Right cardiac atrium (tissue), 5 donors: ENCODE measurements around the gene PPM1L. TPM values are rescaled to one million over a fixed set of nuclear protein-coding genes. Genes with fewer than 3 reads are reported as not detected.

ENCODE experiments used
- ATAC-seq, 2 donors: fragments of 200-7000 bp; cut with Tn5 transposase; one replicate each; pipeline versions ENCODE4 v1.8.0 to v1.9.1; 2020; ENCODE audit warnings: moderate library complexity in 2 of 2, mild to moderate bottlenecking in 1 of 2
- DNase-seq, 3 donors: peaks; one replicate each; pipeline ENCODE4 v3.0.0-alpha.2; 2020
- H3K27ac ChIP-seq: one replicate; pipeline ENCODE4 v1.5.1; 2013; ENCODE audit warnings: mild to moderate bottlenecking, low read length, control low read depth, moderate library complexity
- H3K27me3 ChIP-seq: one replicate; pipeline ENCODE4 v1.6.1; 2013; ENCODE audit not compliant: control insufficient read depth, insufficient read depth
- H3K4me1 ChIP-seq: one replicate; pipeline ENCODE4 v1.6.1; 2013; ENCODE audit warnings: low read length; ENCODE audit not compliant: control insufficient read depth, insufficient read depth
- H3K4me3 ChIP-seq: one replicate; pipeline ENCODE4 v1.5.1; 2013; ENCODE audit warnings: low read length, control low read depth
- H3K9me3 ChIP-seq: one replicate; pipeline ENCODE4 v1.6.1; 2013; ENCODE audit warnings: low read length; ENCODE audit not compliant: control insufficient read depth
- WGBS: extraction: QIAGEN DNeasy Blood & Tissue Kit; methylation state at CpG from one replicate; pipeline ENCODE4 v1.1.7; 2013; 5-methylcytosine and 5-hydroxymethylcytosine counted together
- intact Hi-C, 4 donors: fragments of 100-400 bp; cut with DNase I; formaldehyde crosslinking; loops; one replicate each; pipeline versions ENCODE4 v1.11.0 to v1.14.0; 2022 to 2023
- polyA plus RNA-seq: library from polyadenylated mRNA; stranded (reverse); fragments of 200-250 nt; gene quantifications from one replicate; pipeline ENCODE4 v1.2.3, GENCODE V29; 2013
- total RNA-seq, 4 donors: library from RNA; stranded (reverse); fragmentation: NEBNext Ultra II Directional; extraction: Animal tissue kit (Norgen Biotek cat#: 25700); gene quantifications; one replicate each; pipeline ENCODE4 v1.2.1, GENCODE V29; 2021
- donor health status: healthy with polysubstance abuse.
- donor health status: DM: no; HTN: yes; CAD: no.
- donor health status: DM: no; HTN: no; CAD: no.
- donor health status: DM: no; HTN: yes; CAD: no; lungs with severe emphysema.
- donor health status: DM: yes; HTN: yes; CAD: no.

PPM1L gene
- total and polyA plus RNA-seq, 5 donors, result 6.1 to 31.7 (median 24.0) TPM

GRCh38 chr3:161100994-161101393 lies 345.0 kb downstream of the PPM1L start:
- Histone ChIP-seq H3K9me3 (no peaks in the 10 kb centered on the region), H3K27ac (peak overlapping the region; percentile 72), H3K27me3 (no peaks in the 10 kb centered on the region), H3K4me1 (peaks cover 5% of the 10 kb centered on the region), H3K4me3 (no peak overlapping the region)
- DNase-seq (no peak), ATAC-seq (no peak)
- 67% methylated on average over 6 of the region's 6 CpGs for WGBS
- intact Hi-C loops, result loop anchor here in 2 of 4 donors (10.0 kb wide), 2 partner anchors 54 to 84 kb away; no protein-coding TSS in a partner anchor

- Histone ChIP-seq H3K4me3 (no peak overlapping the region), H3K9me3 (no peaks in the 10 kb centered on the region), H3K4me1 (peaks cover 5% of the 10 kb centered on the region), H3K27ac (peak overlapping the region; percentile 91), H3K27me3 (no peaks in the 10 kb centered on the region)
- no peak for DNase-seq
- WGBS, result 34% methylated on average over 3 of the region's 3 CpGs
- peak; percentile 40 to 57 for ATAC-seq
- intact Hi-C loops, result loop anchor here in 2 of 4 donors (10.0 kb wide), 2 partner anchors 53 to 83 kb away; no protein-coding TSS in a partner anchor
Measured at GRCh38 chr3:161101609-161102008, 345.6 kb downstream of the PPM1L start.

GRCh38 chr3:161103776-161104385 lies 347.9 kb downstream of the PPM1L start:
- Histone ChIP-seq H3K27ac (peak overlapping the region; percentile 45), H3K4me1 (peaks cover 3% of the 10 kb centered on the region), H3K9me3 (no peaks in the 10 kb centered on the region), H3K4me3 (peak overlapping the region; percentile 51), H3K27me3 (no peaks in the 10 kb centered on the region)
- ATAC-seq (no peak), DNase-seq (peak in 2 of 3 donors; percentile 57 to 61)
- 60% methylated on average over 22 of the region's 22 CpGs for WGBS
- intact Hi-C loops, result loop anchor here in 2 of 4 donors (10.0 kb wide), 2 partner anchors 51 to 81 kb away; no protein-coding TSS in a partner anchor

GRCh38 chr3:161104561-161105551 lies 348.8 kb downstream of the PPM1L start, which contains the start of gene B3GALNT1:
Gene B3GALNT1, minus strand, starts transcription at chr3:161105349. Its CDS starts 18,595 bp downstream, at chr3:161086754.
- Histone ChIP-seq H3K27me3 (no peaks in the 10 kb centered on the region), H3K27ac (peak within 1 kb of the TSS; percentile 13), H3K9me3 (no peaks in the 10 kb centered on the region), H3K4me1 (peaks cover 3% of the 10 kb centered on the region), H3K4me3 (peak within 1 kb of the TSS; percentile 51)
- intact Hi-C loops, result loop anchor here in 2 of 4 donors (10.0 kb wide), 2 partner anchors 50 to 80 kb away; no protein-coding TSS in a partner anchor
- WGBS, result under 1% methylated on average over 97 of the region's 97 CpGs
- peak; percentile 65 to 85 (median 83) for DNase-seq
- peak; percentile 89 to 91 for ATAC-seq

GRCh38 chr3:161107311-161107710 lies 351.3 kb downstream of the PPM1L start:
- DNase-seq (no peak), ATAC-seq (no peak)
- Histone ChIP-seq H3K27me3 (no peaks in the 10 kb centered on the region), H3K27ac (no peak overlapping the region), H3K4me3 (no peak overlapping the region), H3K9me3 (no peaks in the 10 kb centered on the region), H3K4me1 (no peaks in the 10 kb centered on the region)
- intact Hi-C loops, result loop anchor here in 2 of 4 donors (10.0 kb wide), 2 partner anchors 47 to 77 kb away; no protein-coding TSS in a partner anchor
- 81% methylated on average over 1 of the region's 1 CpG for WGBS

- H3K4me1 ChIP-seq, result no peaks in the 10 kb centered on the region
- intact Hi-C loops, result loop anchor here in 2 of 4 donors (10.0 kb wide), 2 partner anchors 46 to 76 kb away; no protein-coding TSS in a partner anchor
- no peak overlapping the region for H3K4me3 ChIP-seq
- H3K27me3 ChIP-seq, result no peaks in the 10 kb centered on the region
- ATAC-seq (no peak), DNase-seq (no peak)
- no peaks in the 10 kb centered on the region for H3K9me3 ChIP-seq
- no peak overlapping the region for H3K27ac ChIP-seq
- 95% methylated on average over 1 of the region's 1 CpG for WGBS
Measured at GRCh38 chr3:161108840-161109239, 352.8 kb downstream of the PPM1L start.

- WGBS, result 61% methylated on average over 3 of the region's 3 CpGs
- Histone ChIP-seq H3K27ac (no peak overlapping the region), H3K4me1 (no peaks in the 10 kb centered on the region), H3K27me3 (no peaks in the 10 kb centered on the region), H3K4me3 (no peak overlapping the region), H3K9me3 (peaks cover 2% of the 10 kb centered on the region)
- intact Hi-C loops, result no loop called here
- DNase-seq, result no peak
- ATAC-seq, result no peak
Measured at GRCh38 chr3:161117646-161118045, 361.6 kb downstream of the PPM1L start.

- no peak overlapping the region for H3K27ac ChIP-seq
- ATAC-seq (no peak), DNase-seq (no peak)
- WGBS, result 48% methylated on average over 2 of the region's 2 CpGs
- no peaks in the 10 kb centered on the region for H3K27me3 ChIP-seq
- H3K4me1 ChIP-seq, result no peaks in the 10 kb centered on the region
- no peak overlapping the region for H3K4me3 ChIP-seq
- intact Hi-C loops, result no loop called here
- no peaks in the 10 kb centered on the region for H3K9me3 ChIP-seq
Measured at GRCh38 chr3:161126495-161126894, 370.5 kb downstream of the PPM1L start.

Other genes with a start within 250 kb of the PPM1L start
- gene KPNA4, start 190.7 kb upstream of the PPM1L start, total RNA-seq, result 100 to 1,000 TPM in 3 of 4 donors, 10 to 100 TPM in 1; 96.4 to 132 (median 107) TPM
- 27.9 TPM for gene KPNA4, start 190.7 kb upstream of the PPM1L start, polyA plus RNA-seq
- not detected for gene ARL14, start 79.1 kb upstream of the PPM1L start, total RNA-seq
- gene ARL14, start 79.1 kb upstream of the PPM1L start, polyA plus RNA-seq, result 0.07 TPM